A549 (cell line): ENCODE measurements around the gene CD81.

Experiments used
- CTCF ChIP-seq: fragments of >200 bp; sonication (Bioruptor Twin); formaldehyde crosslinking; IDR thresholded peaks from 3 replicates; pipeline ENCODE4 v1.5.1; 2016
- POLR2A ChIP-seq: IDR thresholded peaks from 2 replicates; pipeline ENCODE4 v1.6.1; 2012; ENCODE audit warnings: mild to moderate bottlenecking, low read length
- POLR2AphosphoS2 ChIP-seq: conservative IDR thresholded peaks from 2 replicates; pipeline ENCODE4 v1.6.1; 2012; ENCODE audit warnings: low read length, improper control_type of control experiment, inconsistent platforms

DNA sequence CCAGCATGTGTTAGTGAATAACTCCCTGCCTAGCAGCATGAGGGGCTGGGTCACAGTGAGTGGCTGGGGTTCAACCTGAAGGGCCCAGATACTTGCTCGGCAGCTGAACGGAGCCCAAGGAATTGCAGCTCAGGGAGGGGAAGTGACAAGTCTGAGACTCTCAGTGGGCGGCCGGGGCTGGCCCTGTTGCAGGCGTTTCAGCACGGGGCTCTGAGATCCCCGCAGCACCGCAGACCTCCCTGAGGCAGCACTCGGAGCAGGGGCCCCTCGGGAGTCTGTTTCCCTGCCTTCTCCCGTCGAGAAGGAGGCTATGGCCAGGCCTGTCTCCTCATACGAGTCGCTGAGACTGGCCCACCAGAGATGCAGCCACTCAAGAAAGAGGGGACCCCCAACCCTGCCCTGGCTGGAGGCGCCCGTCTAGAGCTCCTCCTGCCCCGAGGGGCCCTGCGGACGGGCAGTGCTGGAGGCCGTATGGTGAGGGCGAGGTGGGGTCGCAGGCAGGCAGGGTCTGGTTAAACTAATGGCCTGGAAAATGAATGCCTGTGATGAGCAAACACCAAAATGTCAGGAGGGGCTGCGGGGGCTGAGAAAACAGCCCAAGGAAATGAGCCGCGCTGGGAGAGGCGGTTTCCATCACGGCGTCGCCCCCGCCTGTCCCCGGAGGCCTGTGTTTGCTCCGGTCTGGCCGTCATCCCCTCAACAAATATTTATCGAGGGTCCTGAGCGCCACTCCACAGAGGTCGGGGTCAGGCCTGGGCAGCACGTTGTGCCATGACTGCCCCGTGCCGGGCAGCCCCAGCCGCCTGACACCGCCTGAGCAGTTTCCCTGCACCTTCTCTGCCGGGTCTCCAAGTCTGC is 32.7 kb downstream of the CD81 start:
- TF ChIP-seq POLR2A = no peak
- TF ChIP-seq POLR2AphosphoS2 = no peak
- TF ChIP-seq CTCF = no peak
